Measurements from ENCODE around the gene CTNNA3.

Gene CTNNA3

GRCh38 chr10:67664942-67665341, 31.1 kb downstream of the CTNNA3 start:
- no peak for DNase-seq

- DNase-seq: no peak
These were observed 32.4 kb downstream of the CTNNA3 start for GRCh38 chr10:67663449-67664087.

DNA sequence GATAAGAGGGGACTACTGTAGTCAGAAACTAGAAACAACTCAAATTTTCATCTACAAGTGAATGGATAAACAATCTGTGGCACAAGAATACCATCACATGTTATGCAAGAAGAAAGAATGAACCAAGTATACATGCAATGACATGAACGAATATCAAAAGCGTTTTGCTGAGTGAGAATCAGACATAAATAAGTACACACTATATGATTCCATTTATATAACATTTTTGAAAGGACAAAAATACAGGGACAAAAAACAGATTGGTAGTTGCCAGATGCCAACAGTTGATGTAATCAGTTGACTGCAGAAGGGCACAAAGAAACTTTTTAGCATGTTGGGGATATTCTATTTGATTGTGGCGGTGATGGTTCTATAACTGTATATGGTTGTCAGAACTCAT, 33.6 kb downstream of the CTNNA3 start:
- no peak for DNase-seq

GRCh38 chr10:67659497-67659896, 36.5 kb downstream of the CTNNA3 start:
- no peak for DNase-seq

- DNase-seq: no peak
These were observed 38.2 kb downstream of the CTNNA3 start for GRCh38 chr10:67657775-67658174.

GRCh38 chr10:67650558-67650957, 45.4 kb downstream of the CTNNA3 start:
- DNase-seq: no peak

DNA sequence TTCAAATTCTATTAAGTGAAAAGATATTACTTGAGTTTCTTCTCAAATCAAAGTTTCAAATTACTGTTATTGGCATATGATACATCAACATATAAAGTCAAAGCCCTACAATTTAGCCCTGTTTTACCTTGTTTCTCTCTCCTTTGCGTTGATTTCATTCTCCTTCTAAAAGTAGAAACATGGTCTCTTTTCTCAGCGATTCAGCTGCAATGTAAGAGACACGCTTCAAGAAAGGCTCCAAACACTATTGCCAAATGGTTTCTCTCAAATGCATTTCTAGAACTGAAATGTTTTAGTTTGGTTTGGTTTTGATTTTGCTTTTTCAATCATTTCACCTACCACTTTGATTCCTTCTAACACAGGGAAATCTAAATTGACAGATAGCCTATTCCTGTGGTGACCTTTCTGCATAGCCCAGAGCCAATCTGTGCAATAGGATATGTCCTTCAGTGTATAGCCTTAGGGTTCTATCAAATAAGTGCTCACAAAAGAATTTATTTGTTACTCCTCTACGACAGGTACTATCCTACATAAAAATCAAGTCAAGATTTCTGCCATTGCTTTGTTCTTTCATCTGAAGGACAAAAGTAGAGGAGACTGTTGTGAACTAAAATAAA, 47.3 kb downstream of the CTNNA3 start:
- DNase-seq: no peak

GRCh38 chr10:67630904-67631303, 65.1 kb downstream of the CTNNA3 start:
- no peak for DNase-seq

GRCh38 chr10:67629461-67629971, 66.5 kb downstream of the CTNNA3 start:
- DNase-seq: no peak

DNA sequence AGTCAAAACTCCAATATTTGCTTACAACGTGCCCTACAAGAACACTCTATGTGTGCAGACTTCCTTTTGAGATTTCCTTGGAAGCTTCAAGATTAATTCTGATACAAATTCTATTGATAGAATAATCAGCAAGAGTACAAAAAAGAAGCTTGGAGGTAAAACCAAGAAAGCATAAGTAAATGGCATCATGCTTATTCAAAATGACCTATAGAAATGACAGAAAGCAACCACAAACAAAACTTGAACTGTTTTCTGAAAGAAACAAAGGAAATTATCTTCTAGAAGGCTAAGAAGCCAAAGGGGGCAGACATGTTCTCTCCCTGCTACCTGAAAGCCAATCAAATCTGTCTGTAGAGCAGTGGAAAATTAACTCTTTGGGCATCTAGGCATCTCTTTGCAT, 73.0 kb downstream of the CTNNA3 start:
- DNase-seq: no peak

DNA sequence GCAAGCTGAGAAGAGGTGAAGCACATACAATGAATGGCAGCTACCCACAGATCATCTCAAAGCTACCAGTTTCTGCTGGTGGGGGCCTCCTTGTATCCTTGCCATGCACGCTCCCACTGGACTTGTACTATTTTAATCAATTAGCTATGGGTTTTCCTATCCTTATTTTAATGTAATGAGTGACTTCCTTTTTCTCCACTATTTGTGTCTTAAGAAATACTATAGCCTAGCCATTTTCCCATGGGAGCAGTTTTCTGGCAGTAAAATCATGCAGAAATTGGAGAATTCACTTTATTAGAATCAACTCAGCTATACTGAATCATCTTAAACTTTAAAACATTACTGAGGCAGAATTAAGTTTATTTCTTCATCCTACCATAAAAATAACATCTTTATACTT, 73.5 kb downstream of the CTNNA3 start:
- no peak for DNase-seq

DNA sequence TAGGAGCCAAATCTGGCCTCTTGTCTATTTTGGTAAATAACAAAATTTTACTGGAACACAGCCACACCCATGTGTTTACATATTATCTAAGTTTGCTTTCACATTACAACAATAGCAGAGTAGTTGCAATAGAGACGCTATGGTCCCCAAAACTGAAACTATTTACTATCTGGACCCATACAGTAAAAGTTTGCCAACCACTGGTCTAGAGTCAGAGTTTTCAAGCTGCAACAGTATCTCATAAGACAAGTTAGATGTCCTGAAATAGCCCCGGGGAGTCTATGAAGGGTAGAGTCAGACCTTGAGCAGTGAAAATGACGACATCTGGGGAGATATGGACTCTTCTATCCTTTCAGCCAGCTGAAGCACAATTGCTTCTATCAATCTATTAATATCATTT, 74.2 kb downstream of the CTNNA3 start:
- DNase-seq: no peak

DNA sequence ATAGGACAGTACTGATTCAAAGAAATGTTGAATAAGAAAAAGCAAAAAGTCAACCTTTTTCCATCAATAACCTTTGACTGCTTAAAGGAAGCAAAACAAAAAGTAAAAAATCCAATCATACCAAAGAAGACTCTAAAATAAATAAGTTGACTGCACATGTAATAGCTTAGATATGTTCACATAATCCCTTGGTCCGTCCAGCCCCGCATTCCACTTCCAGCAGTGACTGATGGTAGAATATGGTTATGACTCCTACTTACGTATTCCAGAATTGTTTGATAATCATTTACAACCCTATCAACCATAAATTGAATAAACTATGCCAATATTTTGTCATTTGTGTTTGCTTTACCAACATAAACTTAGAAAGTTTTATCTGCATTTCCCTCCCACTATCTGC, 77.9 kb downstream of the CTNNA3 start:
- no peak for DNase-seq

- no peak for DNase-seq
These were observed 83.1 kb downstream of the CTNNA3 start for GRCh38 chr10:67612577-67613537.

- DNase-seq: no peak
These were observed 83.8 kb downstream of the CTNNA3 start for GRCh38 chr10:67612176-67612575.

- DNase-seq: no peak
These were observed 85.8 kb downstream of the CTNNA3 start for GRCh38 chr10:67609996-67610793.

- no peak for DNase-seq
These were observed 88.0 kb downstream of the CTNNA3 start for GRCh38 chr10:67608001-67608400.

DNA sequence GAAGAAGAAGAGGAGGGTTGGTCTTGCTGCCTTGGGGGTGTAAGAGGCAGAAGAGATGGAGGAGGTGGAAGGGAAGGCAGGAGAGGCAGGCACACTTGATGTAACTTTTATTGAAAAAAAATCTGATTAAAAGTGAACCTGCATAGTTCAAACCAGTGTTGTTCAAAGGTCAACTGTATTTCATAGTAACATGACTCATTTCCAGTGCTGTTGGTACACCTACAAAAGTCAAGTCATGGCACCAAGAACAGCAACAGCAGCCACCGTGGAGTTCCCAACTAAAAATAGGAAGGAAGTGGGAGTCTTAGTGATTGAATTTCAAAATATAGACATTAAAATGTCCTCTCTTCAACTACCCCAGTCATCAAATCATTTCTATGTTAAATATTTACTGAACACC, 88.5 kb downstream of the CTNNA3 start:
- no peak for DNase-seq

GRCh38 chr10:67606572-67606971, 89.4 kb downstream of the CTNNA3 start:
- no peak for DNase-seq

DNA sequence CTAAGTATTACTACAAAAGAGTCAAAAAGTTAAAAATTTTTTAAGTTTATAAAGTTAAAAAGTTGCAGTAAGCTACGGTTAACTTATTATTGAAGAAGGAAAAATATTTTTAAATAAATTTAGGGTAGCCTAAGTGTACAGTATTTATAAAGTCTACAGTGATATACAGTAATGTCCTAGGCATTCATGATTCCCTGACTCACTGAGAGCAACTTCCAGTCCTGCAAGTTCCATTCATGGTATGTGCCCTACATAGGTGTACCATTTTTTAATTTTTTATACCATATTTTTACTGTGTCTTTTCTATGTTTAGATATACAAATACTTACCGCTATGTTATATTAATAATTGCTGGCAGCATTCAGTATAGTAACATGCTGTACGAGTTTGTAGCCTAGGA, 92.3 kb downstream of the CTNNA3 start:
- no peak for DNase-seq

GRCh38 chr10:67603086-67603485, 92.9 kb downstream of the CTNNA3 start:
- DNase-seq: no peak

DNA sequence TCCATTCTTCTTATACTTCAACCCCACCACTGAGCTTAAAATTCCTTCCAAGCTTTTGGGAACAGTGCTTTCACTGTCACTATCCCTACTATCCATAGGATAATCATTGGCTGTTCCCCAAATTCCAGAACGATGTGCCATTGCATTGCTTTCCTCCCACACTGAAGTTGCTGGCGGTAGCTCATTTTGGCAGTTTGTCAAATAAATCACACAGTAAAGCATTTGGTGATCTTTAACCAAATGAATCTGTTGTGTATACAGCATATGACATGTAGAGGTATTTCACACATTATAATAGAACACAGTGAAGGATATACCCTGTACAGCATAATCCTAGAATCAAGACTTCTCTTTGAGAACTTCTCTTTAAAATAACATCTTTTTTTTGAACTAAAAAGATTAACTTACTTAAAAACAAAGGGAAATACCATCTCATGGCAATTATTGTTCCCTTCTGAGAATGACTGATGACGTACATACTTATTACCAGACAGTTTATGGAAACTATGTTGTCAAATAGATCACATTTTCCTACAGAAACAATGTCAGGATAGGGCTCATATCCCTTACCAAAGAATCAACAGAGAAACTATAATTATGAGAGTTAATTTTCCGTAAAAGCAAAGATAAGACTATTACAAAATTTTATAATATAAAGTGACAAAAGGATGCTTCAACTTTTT, 93.6 kb downstream of the CTNNA3 start:
- DNase-seq: no peak

Data from retina (tissue), 1 donor.